ENCODE results near the gene ZNF385B.

The ZNF385B gene

DNA sequence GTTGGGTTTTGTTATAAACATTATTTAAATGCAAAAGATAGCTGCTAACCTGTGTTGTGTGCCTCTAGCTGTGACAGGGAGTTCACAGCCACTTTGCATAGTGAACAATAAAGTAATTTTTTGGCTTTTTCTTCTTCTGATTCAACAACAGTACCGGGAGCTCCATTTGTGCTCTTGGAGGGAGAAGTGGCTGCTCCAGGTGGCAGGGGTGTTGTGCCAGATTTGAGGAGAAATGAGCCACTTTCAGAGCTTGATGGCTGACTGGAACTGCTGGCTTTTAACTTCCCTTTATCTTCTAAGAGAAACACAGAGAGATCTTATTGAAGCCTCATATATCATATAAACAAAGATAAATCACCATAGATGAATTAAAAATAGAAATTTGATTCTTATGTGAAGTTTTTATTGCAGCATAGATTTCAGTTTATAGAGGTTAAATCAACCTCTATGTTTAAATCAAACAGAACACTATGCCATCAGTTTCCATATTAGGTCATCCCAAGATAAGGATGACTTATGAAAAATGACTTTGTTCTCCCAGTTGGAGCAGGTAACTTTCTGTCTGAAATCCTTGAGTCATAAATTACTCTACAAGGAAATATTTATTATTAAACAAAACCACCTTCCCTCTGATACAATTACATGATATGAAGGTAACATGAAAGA is 414.8 kb downstream of the ZNF385B start (continued):
- TF ChIP-seq ZNF48 (tag by site-specific recombination; IDR thresholded peaks at IDR 0.05) (no peak), ZNF830 (tag by site-specific recombination; IDR thresholded peaks at IDR 0.05; ENCODE audit: low read depth) (no peak), ZFHX2 (tag by site-specific recombination; conservative IDR thresholded peaks at IDR 0.05) (no peak), IKZF3 (tag by site-specific recombination; IDR thresholded peaks at IDR 0.05) (no peak), ZNF701 (tag by site-specific recombination; IDR thresholded peaks at IDR 0.05) (no peak), SP7 (tag by site-specific recombination; IDR thresholded peaks at IDR 0.05) (no peak), REPIN1 (tag by site-specific recombination; IDR thresholded peaks at IDR 0.05; ENCODE audit: low read depth) (no peak), BCL11A (tag by site-specific recombination; IDR thresholded peaks at IDR 0.05; ENCODE audit: low read depth) (no peak), PRDM1 (tag by site-specific recombination; IDR thresholded peaks at IDR 0.05) (no peak), ZNF302 (tag by site-specific recombination; IDR thresholded peaks at IDR 0.05; ENCODE audit: low read depth) (no peak), ZNF426 (tag by site-specific recombination; IDR thresholded peaks at IDR 0.05) (peak; percentile 5; the same call in 1 of the 2 replicates), ZNF623 (tag by site-specific recombination; IDR thresholded peaks at IDR 0.05) (no peak), ZNF404 (tag by site-specific recombination; IDR thresholded peaks at IDR 0.05) (no peak), ZXDB (tag by site-specific recombination; IDR thresholded peaks at IDR 0.05) (peak; percentile 66), ZBTB8A (tag by site-specific recombination; IDR thresholded peaks at IDR 0.05) (no peak), ZNF76 (tag by site-specific recombination; IDR thresholded peaks at IDR 0.05; ENCODE audit: borderline replicate concordance, low read depth) (no peak), ZNF837 (tag by site-specific recombination; IDR thresholded peaks at IDR 0.05) (no peak), ZNF121 (tag by site-specific recombination; IDR thresholded peaks at IDR 0.05) (no peak), ZBTB7A (tag by site-specific recombination; IDR thresholded peaks at IDR 0.05; ENCODE audit: low read depth) (no peak), ZNF341 (tag by site-specific recombination; IDR thresholded peaks at IDR 0.05; ENCODE audit: low read depth) (no peak), ZBTB21 (tag by site-specific recombination; IDR thresholded peaks at IDR 0.05) (no peak), ZNF843 (tag by site-specific recombination; IDR thresholded peaks at IDR 0.05) (peak; percentile 94), EGR2 (tag by site-specific recombination; IDR thresholded peaks at IDR 0.05; ENCODE audit: low read depth) (no peak)
- TF ChIP-seq, protein P1, sequence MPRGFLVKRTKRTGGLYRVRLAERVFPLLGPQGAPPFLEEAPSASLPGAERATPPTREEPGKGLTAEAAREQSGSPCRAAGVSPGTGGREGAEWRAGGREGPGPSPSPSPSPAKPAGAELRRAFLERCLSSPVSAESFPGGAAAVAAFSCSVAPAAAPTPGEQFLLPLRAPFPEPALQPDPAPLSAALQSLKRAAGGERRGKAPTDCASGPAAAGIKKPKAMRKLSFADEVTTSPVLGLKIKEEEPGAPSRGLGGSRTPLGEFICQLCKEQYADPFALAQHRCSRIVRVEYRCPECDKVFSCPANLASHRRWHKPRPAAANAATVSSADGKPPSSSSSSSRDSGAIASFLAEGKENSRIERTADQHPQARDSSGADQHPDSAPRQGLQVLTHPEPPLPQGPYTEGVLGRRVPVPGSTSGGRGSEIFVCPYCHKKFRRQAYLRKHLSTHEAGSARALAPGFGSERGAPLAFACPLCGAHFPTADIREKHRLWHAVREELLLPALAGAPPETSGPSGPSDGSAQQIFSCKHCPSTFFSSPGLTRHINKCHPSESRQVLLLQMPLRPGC (tag by site-specific recombination; IDR thresholded peaks at IDR 0.05) = no peak
- TF ChIP-seq, protein P2, sequence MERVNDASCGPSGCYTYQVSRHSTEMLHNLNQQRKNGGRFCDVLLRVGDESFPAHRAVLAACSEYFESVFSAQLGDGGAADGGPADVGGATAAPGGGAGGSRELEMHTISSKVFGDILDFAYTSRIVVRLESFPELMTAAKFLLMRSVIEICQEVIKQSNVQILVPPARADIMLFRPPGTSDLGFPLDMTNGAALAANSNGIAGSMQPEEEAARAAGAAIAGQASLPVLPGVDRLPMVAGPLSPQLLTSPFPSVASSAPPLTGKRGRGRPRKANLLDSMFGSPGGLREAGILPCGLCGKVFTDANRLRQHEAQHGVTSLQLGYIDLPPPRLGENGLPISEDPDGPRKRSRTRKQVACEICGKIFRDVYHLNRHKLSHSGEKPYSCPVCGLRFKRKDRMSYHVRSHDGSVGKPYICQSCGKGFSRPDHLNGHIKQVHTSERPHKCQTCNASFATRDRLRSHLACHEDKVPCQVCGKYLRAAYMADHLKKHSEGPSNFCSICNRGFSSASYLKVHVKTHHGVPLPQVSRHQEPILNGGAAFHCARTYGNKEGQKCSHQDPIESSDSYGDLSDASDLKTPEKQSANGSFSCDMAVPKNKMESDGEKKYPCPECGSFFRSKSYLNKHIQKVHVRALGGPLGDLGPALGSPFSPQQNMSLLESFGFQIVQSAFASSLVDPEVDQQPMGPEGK (tag by site-specific recombination; IDR thresholded peaks at IDR 0.05) = no peak
- TF ChIP-seq, protein P3, sequence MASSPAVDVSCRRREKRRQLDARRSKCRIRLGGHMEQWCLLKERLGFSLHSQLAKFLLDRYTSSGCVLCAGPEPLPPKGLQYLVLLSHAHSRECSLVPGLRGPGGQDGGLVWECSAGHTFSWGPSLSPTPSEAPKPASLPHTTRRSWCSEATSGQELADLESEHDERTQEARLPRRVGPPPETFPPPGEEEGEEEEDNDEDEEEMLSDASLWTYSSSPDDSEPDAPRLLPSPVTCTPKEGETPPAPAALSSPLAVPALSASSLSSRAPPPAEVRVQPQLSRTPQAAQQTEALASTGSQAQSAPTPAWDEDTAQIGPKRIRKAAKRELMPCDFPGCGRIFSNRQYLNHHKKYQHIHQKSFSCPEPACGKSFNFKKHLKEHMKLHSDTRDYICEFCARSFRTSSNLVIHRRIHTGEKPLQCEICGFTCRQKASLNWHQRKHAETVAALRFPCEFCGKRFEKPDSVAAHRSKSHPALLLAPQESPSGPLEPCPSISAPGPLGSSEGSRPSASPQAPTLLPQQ (tag by site-specific recombination; IDR thresholded peaks at IDR 0.05) = no peak
- TF ChIP-seq, protein P4, sequence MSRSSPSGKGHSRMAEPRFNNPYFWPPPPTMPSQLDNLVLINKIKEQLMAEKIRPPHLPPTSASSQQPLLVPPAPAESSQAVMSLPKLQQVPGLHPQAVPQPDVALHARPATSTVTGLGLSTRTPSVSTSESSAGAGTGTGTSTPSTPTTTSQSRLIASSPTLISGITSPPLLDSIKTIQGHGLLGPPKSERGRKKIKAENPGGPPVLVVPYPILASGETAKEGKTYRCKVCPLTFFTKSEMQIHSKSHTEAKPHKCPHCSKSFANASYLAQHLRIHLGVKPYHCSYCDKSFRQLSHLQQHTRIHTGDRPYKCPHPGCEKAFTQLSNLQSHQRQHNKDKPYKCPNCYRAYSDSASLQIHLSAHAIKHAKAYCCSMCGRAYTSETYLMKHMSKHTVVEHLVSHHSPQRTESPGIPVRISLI (tag by site-specific recombination; IDR thresholded peaks at IDR 0.05) = no peak
- TF ChIP-seq, protein P5, sequence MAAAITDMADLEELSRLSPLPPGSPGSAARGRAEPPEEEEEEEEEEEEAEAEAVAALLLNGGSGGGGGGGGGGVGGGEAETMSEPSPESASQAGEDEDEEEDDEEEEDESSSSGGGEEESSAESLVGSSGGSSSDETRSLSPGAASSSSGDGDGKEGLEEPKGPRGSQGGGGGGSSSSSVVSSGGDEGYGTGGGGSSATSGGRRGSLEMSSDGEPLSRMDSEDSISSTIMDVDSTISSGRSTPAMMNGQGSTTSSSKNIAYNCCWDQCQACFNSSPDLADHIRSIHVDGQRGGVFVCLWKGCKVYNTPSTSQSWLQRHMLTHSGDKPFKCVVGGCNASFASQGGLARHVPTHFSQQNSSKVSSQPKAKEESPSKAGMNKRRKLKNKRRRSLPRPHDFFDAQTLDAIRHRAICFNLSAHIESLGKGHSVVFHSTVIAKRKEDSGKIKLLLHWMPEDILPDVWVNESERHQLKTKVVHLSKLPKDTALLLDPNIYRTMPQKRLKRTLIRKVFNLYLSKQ (tag by site-specific recombination; IDR thresholded peaks at IDR 0.05; ENCODE audit: borderline replicate concordance) = no peak
- TF ChIP-seq, protein P6, sequence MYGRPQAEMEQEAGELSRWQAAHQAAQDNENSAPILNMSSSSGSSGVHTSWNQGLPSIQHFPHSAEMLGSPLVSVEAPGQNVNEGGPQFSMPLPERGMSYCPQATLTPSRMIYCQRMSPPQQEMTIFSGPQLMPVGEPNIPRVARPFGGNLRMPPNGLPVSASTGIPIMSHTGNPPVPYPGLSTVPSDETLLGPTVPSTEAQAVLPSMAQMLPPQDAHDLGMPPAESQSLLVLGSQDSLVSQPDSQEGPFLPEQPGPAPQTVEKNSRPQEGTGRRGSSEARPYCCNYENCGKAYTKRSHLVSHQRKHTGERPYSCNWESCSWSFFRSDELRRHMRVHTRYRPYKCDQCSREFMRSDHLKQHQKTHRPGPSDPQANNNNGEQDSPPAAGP (tag by site-specific recombination; IDR thresholded peaks at IDR 0.05) = no peak
- TF ChIP-seq, protein P7, sequence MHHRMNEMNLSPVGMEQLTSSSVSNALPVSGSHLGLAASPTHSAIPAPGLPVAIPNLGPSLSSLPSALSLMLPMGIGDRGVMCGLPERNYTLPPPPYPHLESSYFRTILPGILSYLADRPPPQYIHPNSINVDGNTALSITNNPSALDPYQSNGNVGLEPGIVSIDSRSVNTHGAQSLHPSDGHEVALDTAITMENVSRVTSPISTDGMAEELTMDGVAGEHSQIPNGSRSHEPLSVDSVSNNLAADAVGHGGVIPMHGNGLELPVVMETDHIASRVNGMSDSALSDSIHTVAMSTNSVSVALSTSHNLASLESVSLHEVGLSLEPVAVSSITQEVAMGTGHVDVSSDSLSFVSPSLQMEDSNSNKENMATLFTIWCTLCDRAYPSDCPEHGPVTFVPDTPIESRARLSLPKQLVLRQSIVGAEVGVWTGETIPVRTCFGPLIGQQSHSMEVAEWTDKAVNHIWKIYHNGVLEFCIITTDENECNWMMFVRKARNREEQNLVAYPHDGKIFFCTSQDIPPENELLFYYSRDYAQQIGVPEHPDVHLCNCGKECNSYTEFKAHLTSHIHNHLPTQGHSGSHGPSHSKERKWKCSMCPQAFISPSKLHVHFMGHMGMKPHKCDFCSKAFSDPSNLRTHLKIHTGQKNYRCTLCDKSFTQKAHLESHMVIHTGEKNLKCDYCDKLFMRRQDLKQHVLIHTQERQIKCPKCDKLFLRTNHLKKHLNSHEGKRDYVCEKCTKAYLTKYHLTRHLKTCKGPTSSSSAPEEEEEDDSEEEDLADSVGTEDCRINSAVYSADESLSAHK (tag by site-specific recombination; IDR thresholded peaks at IDR 0.05) = 0 out of 2 replicates have a peak, but pooled peaks have one; percentile 19
